HG03039 (cell line): ENCODE results near the gene IER5L.
"Not testable (repeated sequence)": the region's sequence is repeated elsewhere in the genome, so short reads cannot be mapped to it uniquely, and the experiment has no call there.

Source experiments
- ATAC-seq: cut with Tn5 transposase; IDR thresholded peaks from one replicate; pipeline ENCODE4 v1.9.1; 2021; ENCODE audit warnings: mild to moderate bottlenecking, moderate library complexity; ENCODE audit not compliant: unreplicated experiment

The IER5L gene

DNA sequence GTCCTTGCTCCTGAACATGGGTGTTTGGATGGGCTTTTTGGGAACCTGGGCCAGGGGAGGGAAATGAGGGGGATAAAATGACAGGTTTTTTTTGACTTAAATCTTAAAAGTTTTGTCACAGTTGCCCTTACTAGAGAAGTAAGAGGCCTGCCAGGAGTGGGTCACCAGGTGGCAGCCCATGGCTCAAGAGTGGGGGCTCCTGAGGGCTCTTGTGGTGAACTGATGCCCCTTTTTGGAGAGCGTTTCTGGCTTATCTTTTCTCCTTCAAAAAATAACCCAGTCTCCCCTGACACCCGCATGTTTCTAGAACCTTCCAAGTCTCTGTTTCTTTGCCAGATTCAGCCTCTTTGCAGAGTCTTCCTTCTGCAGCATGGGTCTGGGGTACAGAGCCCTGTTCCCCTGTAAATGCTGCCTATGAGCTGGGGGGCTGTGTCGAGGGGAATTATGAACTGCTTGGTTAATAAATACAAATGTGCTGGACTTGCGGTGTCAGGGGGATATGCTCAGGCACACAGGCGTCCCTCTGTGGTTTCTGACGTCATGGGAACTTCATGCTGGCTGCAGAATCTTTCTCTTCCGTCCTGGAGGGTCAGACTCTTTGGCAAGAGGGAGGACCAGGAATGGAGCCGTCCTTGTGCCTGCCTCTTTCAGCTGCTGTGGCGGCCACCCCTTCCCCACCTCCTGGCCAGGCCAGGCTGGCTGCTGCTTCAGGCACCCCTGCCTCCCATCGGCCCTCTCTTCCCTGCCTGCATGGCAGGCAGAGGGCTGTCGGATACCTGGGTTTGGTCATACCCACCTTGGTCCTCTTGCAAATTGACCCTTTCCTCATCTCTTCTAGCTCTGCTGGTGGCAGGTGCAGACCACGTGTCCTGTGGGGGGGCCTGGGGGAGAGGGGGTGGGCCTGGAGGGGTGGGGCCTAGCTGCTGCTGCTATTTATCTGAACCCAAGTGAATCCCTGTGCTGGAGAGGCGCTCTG lies 36.7 kb downstream of the IER5L start:
- ATAC-seq: no peak

DNA sequence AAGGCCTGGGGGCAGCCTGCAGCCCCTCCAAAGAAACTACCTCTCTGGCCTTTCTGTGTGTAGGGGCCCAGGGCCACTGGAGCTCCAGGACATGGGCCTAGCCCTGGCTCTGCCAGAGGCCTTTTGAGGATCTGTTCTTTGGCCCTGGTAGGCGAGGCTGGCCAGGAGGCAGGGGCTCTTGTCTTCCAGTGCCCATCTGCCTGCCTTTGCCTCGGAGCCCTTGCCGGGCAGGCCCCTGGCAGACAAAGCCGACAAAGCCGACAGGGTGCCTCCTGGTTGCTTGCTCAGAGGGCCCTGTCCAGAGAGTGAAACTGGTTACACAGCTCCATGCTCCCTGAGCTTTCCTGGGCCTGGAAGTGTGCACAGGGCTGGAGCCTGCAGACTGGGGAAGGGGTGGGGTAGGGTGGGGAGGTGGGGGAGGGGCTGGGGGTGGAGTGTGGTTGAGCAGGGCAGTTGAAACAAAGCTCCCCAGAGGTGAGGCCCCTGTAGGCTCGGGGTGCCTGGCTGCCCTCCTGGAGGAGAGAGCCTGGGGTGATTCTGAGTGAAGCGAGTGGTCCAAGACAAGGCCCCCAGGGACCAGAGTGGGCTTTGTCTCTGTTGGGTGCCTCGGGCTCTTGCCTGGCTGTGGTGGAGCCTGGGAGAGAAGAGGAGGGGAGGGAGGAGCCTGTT lies 37.5 kb downstream of the IER5L start:
- no peak for ATAC-seq

DNA sequence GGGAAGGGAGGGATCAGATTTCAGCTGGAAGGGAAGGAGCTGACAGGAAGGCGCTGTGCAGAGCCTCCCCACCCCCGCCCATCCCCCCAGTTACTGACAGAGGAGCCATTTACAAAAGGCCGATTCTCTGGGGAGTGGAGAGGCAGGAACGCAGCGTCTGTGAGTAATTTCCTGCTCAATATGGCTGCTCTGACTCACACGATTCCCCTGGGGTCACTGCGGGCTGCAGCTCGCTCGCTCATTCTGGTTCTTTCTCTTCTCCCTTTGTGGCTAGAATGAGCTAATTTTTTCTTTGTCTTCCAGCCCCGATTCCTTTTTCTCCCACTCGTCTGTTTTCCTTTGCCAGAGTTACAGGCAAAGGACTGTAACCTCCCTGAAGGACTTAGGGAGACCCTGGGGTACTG lies 38.1 kb downstream of the IER5L start:
- no peak for ATAC-seq

DNA sequence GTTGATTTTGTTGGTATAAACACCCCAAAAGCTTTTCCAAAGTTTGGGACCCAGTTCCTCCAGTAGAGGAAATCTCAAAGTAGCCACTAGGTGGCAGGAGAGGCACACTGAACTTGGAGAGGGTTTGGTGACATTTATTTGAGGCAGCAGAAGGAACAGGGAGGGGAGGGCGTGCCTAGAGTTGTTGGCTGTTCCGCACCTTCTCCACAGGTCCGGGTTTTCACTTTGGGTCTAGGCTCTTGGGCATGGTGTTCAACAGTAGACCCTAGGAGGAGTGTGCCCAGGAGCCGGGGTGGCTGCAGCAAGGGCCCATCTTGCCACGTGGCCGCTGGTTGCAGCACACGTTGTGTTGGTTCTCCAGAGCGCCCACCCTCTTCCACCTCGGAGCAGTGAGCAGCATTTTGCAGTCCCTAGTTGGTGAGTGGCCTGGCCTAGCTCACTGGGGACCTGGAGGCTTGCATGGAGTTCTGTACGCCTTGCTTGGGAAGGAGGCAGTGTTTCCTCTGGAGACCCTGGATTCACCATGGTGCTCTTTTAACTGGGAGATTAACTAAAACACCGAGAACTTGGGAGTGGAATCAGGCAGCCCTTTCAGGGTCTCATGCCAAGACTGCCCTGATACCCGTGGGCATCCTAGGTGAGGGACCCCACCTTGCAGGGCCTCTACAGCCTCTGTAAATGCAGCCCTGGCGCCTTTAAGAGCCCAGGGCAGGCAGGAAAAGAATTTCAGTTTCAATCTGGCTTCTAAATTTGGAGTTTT lies 38.6 kb downstream of the IER5L start:
- peak; percentile 32 for ATAC-seq

DNA sequence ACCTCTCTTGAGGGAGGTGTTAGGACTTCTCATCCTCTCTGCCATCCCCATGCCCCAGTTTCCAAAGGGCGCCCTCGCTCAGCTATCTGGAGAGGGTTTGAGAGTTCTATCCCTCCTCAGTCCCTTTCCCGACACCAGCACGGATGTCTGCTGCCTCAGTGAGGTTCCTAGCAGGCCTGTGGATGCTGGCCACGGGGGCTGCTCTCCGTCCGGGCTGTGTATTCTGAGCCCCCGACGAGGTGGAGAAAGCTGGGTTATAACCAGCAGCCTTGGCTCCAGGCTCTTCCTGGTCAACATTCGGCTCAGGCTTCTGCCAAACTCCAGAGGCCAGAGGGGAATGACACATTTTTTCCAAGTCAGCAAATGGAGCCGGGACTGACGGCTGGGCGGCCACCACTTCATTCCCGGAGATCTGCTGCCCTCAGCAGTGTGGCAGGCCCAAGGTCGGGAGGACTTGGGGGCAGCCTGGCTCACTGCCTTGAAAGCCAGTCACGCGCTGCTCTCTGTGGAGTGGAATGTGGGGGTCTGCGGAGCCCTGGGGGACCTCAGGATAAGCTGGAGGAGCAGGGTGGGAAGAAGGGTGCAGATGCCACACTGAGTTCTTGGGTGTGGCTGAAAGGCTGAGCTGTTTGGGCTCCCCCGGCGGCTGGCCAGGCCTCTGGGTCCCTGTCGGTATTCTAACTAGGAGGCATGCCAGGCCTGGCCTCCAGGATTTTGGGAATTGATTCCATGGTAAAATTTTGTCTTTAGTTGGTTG lies 39.4 kb downstream of the IER5L start:
- ATAC-seq: no peak

DNA sequence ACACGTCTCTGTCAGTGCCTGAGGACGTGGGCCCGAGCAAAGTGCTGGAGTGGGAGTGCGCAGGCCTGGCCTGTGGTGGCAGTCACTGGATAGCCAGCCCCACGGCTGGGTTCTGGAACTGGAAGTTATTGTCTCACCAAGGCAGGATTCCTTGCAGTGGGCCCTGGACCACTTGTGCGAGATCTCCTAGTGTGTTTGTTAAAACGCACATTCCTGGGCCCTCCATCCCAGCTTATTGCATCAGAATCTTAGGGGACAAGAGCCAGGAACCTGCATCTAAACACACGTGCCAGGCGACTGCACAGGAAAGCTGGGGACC lies 40.0 kb downstream of the IER5L start:
- ATAC-seq: no peak

DNA sequence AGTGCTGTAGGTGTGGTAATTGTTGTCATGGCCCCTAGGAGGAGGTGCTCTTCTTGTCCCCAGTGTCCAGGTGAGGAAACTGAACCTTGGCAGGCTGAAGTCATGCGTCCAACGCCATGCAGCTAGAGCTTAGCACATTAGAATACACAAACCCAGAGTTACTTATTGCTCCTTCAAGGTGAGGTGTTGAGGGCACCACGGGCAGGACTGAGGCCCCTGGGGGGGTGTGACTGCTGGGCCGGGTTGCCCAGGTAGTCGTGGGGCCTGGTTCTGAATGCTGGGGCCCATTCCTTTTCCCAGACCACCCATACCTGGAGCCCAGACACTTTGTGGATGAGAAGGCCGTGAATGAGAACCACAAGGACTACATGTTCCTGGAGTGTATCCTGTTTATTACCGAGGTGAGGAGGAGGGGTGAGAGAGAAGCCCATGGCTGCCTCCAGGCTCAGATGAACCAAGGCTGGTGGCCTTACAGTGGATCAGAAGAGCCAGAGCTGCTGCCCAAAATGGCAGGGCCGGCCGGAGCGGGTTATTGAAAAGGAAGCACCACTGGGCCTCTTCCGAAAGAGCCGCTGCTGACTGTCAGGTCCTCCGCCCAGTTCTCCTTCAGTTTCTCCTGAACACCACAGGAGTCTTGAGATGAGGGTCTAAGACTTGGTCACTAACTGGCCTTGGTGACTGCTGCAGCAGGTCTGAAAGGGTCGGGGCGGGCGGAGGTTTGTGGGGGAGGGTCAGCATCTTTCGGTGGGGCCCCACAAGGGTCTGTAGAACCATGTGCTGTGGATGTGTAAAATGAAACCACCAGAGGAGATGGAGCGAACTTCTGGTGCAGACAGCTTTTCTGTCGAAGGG lies 40.5 kb downstream of the IER5L start:
- ATAC-seq: no peak

DNA sequence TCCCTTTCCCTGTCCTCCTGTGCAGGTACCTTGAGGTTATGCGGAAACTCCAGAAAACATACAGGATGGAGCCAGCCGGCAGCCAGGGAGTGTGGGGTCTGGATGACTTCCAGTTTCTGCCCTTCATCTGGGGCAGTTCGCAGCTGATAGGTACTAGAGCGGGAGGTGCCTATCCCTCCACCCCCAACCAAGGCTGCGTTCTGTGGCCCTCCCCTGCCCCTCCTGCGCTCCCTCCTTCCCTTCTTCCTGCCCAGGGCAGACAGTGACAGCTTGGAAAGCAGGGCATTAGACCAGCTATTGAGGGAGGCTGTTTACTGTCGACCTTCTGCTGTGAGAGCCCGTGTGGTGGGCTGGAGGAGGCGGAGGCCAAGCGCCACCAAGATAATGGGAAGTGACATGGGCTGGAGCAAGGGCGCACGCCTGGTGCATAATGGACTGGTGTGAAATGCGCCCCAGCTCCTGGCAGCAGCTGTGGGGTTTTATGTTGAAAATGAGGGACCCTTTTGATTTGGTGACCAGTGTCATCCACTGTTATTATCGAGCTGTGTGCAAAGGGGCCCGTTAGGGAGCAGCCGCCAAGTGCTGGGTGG lies 41.5 kb downstream of the IER5L start:
- ATAC-seq: no peak

DNA sequence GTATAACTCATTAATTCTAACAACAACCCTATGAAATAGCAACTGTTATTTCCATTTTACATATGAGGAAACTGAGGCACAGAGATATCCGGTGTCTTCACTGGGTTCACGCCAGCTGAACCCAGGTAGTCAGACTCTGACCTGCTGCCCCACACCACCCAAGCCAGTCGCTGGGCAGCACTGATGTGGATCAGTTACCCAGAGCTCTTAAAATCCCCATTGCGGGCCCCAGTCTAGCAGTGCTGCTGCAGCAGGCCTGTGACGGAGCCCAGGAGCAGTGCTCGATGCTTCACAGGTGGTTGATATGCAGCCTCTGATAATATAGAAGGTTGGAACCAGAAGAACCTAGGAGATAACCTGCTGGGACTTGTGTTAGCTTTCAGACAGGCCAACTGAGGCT lies 42.6 kb downstream of the IER5L start:
- no peak for ATAC-seq

DNA sequence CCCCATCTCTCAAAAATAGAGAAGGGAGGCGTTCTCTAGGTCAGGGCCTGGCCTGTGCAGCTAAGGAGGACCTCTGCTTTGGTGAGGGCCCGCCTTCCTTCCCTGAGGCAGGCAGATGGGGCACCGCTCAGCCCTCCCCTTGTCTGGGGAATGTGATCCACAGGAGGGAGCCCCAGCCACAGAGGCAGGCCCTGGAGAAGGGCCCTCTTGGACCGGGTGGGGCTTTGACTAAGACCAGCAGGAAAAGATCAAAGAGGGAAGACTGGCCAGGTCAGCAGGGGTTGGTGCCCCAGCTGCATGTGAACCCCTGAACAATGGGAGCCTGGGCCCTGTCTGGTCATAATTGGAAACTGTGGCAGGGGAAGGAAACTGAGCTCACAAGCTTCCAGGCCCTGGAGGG lies 45.0 kb downstream of the IER5L start:
- ATAC-seq: no peak

DNA sequence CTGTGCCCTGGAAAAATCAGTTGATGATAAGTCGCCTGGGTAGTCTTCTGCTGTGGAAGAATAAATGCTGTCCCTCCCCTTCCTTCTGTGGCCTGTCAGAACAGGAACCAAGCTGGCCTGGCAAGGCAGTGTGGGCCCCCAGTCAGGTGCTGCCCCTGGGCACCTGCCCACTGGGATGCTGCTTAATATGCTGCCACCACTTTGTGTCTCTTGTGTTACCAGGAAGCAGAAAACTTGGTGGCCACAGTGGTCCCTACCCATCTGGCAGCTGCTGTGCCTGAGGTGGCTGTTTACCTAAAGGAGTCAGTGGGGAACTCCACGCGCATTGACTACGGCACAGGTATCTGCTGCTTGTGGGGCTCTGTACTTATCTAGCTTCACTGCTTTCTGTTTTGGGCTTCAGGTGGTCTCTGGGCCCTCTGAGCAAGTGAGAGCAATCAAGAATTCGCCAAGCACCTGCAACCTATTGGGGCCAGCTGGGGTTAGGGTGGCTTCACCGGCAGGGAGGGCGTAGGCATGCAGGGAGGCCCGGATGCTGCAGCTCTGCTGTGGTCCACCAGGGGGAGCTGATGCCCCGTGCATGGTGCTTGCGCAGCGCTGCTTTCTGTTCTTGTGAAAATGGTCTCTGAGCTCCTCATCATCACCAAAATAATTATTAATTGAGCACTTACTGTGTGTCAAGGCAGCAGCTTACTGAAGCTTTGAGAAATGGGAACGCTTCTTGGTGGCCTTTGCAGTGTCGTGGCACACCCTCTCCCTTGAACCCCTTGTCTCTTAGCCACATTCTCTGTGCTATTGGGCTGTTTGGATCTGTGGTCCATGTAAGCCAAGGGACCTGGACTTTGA lies 46.5 kb downstream of the IER5L start:
- no peak for ATAC-seq

DNA sequence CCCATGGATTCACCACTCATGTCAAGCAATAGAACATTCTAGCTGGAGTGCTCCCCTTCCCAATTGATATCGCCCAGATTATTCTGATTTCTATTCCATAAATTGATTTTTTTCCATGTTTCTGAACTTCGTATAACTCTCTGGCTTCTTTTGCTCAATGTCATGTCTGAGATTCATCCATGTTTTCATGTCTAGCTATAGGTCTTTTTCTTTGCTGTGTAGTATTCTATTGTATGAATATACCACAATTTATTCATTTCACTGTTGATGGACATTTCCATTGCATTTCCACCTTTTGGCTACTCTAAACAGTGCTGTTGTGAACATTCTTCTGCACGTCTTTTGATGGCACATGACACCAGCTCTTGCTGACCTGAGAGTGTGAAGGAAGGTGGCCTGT lies 47.3 kb downstream of the IER5L start:
- ATAC-seq: no peak

DNA sequence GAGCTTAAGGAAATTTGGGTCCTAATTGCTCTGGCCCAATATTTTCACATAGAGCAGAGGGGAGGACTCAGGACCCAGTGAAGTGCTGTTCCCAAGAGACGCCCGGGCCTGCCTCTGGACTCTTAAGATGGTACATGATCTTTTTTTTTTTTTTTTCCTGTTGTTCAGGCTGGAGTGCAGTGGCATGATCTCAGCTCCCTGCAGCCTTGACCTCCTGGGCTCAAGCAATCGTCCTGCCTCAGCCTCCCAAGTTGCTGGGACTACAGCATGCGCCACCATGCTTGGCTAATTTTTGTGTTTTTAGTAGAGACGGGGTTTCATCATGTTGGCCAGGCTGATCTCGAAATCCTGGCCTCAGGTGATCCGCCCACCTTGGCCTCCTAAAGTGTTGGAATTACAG lies 47.8 kb downstream of the IER5L start:
- not testable (repeated sequence) for ATAC-seq

DNA sequence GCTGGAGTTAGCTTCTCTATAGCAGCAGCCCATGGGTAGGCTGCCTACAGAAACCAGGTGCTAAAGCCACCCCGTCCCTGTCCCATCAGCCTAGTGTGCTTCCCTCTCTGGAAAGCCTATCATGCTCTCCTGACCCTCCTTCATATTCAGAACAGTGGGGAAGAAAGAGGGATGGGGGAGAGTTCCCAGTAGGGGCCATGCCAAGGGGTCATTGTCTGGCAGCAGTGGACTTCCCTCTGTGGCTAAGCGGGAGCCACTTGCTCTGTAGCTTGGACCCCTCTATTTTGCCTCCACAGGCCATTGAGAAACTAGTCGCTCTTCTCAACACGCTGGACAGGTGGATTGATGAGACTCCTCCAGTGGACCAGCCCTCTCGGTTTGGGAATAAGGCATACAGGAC lies 49.4 kb downstream of the IER5L start:
- ATAC-seq: no peak

DNA sequence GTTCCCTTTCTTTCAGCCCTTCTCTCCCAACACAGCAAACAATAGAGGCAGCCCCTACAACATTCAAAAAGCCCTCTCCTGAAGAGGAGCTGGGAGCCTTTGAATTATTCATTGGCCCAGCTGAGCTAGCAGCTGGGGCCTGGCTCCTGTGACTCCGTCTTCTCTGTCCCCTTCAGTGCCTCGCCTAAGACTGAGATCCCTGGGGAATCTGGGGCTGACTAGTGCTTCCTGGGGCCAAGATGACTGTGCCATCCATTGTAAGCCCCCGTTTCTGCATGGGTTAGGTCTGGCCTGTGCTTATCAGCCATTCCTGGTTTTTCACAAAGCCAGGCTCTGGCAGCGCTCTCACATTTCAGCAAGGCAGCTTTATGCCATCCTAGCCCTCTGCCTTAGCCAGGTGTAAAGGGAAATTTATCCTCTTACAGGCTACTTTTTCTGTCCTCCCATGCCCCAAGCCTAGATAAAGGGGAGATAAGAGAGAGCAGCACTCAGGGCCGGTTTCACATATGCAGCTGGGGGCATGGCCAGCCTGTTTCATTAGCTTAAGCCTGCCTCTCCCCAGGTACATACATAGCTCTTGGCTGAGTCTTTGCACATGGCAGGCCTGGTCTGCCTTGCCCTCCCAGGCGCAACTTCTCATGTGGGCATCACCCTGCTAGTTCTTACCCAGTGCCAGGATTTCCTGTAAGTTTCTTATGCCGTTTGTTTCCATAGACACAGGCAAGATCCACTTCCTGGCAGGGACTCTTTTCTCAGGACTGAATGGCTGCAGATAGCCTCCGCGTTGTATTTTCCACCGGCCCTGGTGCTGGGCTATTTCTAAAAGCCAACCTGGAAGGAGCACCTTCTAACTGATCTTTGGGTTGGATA lies 51.1 kb downstream of the IER5L start:
- no peak for ATAC-seq
